Measurements from ENCODE around the gene SPATC1L.
"Not testable (repeated sequence)": the region's sequence is repeated elsewhere in the genome, so short reads cannot be mapped to it uniquely, and the experiment has no call there.

Gene SPATC1L

DNA sequence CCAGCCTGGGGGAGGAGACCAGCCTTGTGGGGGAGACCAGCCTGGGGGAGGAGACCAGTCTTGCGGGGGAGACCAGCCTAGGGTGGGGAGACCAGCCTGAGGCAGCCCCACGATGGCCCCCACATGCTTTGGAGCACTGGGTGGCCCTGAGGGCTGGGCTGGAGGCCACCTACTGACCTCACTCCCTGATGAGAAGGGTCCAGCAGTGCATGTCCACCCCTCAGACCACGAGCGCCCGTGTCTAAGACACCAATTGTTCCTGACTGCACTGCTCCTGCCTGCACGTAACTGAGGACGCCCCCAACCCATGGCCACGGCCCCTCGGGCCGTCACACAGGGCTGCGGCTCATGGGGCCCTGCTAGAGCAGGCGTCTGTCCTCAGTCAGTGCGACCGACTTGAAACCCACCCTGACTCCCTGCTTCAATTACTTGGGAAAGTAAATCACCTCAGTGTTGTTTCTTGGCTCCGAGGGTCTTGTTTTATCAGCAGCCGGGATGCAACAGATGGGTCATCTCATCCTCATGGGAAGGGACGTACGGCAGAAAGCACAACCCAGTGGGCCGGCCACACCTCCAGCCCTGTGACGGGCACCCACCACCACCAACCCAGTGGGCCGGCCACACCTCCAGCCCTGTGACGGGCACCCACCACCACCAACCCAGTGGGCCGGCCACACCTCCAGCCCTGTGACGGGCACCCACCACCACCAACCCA, at the start of gene SPATC1L:
Gene SPATC1L, minus strand, starts transcription at position 550 of the 715 bp plus-strand sequence. CDS start 1,643 bp downstream, outside the sequence.
- DNase-seq (ENCODE audit: low read depth): peak; percentile 37

- no peak for DNase-seq (ENCODE audit: low read depth)
Observed at GRCh38 chr21:46229923-46230260, 45.6 kb upstream of the SPATC1L start.

GRCh38 chr21:46229133-46229922, 45.1 kb upstream of the SPATC1L start:
- DNase-seq (ENCODE audit: low read depth): no peak

DNA sequence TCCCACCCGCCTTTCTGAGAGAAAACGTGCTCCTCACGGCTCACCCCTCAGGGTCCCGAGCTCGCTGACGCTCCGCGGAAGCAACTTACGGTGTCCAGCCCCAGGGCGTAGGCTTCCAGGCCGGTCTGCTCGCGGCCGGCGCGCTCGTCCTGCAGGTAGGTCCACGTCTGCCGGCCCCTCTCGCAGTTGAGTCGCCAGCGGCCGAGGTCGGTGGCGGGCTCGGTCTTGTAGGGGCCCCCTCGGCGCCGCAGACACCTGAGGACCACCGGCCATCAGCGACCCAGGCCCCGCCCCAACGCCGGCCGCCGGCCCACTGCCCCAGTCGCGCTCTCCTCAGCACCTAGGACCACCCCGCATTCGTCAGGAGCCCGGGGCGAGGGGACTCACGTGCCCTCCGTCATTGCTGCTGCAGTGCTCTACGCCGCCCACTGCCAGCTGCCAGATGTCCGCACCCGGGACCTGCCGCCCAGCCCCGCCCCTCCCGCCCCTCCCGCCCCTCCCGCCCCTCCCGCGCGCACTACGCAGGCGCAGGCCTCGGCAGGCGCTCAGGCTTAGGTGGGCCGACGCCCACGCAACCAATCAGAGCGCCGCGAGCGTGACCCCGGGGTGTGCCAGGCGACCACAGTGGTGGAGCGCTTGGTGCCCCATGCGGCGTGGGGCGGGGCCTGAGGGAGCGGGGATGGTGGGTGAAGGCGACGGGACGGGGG, 44.2 kb upstream of the SPATC1L start, which contains the start of gene LSS:
Gene LSS, minus strand, starts transcription at position 430 of the 707 bp plus-strand sequence. Its CDS starts 29 bp downstream, at position 401.
- peak; percentile 87 for DNase-seq (ENCODE audit: low read depth)

DNA sequence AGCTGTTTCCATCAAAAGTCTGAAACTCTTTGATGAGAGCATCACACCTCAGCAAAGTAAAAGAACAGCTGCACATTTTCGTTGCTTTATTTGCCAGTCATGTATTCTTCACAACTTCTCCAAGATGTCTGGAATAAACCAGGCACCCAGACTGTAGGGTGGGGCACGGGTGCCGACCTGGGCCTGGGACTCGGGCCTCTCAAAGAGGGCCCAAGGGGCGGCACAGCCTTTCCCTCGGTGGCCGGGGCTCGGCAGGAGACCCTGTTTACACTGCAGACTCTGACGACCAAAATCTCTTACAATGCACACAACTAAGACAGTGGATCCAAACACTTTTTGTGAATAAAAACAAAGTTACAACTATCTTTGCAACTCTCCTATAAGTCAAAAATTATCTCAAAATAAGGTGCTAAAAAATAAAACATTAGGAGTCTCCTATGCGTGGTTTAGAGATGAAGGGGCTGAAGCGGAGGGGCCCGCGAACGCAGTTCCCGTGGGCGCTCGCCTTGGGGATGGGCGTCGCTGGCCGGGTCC, 43.6 kb upstream of the SPATC1L start:
- no peak for DNase-seq (ENCODE audit: low read depth)

- peak; percentile 41 for DNase-seq (ENCODE audit: low read depth)
Observed at GRCh38 chr21:46226920-46227599, 42.8 kb upstream of the SPATC1L start.

DNA sequence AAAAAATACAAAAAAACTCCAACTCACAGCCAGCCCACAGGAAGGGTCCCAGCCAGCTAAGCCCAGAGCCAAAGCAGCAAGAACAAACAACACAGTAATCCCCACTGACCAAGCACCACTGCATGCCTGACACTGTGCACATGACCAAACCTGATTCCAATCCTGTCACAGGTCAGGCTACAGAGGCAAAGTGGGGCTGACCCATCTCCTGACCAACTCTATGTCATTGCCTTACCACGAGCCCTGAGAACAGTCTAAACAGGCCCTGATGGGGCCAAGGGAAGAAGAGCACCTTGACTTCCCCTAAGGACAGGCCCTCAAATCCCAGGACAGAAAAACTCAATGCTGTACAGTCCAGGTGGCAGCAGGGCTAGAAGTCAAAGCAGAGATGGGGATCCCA, 41.9 kb upstream of the SPATC1L start:
- no peak for DNase-seq (ENCODE audit: low read depth)

- DNase-seq (ENCODE audit: low read depth): not testable (repeated sequence)
Observed at GRCh38 chr21:46223661-46224060, 39.4 kb upstream of the SPATC1L start.

DNA sequence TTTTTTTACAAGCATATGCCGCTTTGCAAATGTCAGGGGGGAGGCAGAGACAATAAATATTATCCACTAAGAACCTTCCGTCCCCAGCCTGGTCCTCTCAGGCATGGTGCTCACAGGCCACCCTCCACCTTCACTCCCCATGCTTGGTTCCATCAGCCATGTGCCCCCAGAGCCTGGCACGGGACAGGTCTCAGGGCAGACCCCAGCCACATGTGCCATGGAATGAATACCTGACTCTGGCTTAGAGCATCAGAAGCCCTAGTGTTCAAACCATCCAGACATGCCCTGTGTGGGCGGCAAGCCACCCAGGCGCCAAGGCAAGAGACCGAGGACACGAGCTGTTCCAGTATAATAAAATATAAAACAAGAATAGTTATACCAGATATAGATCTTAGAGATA, 39.0 kb upstream of the SPATC1L start:
- no peak for DNase-seq (ENCODE audit: low read depth)

GRCh38 chr21:46222436-46223116, 38.3 kb upstream of the SPATC1L start:
- no peak for DNase-seq (ENCODE audit: low read depth)

- no peak for DNase-seq (ENCODE audit: low read depth)
Observed at GRCh38 chr21:46221664-46222435, 37.6 kb upstream of the SPATC1L start.

GRCh38 chr21:46220847-46221246, 36.6 kb upstream of the SPATC1L start:
- no peak for DNase-seq (ENCODE audit: low read depth)

DNA sequence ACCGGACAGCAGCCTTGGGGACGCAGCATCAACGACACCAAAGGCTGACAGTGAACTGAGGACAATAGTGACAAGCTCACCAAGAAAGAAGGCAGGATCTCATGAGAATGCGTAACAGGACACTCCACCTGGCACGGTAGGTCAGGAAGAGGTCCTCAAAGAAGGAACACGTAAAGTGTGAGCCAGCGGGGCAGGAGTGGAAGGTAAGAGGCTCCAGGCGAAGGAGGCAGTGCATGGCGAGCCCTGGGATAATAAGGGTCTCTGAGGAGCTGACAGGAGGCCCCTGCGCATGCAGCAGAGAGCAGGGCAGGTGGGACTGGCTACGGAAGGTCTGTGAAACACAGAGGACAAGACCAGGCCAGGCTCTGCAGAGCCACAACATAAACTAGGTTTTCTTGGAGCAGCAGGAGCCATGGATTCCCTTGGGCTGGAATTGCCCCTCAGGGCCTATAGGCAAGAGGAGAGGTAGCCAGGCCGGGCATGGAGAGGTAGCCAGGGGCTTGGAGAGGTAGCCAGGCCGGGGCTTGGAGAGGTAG, 36.1 kb upstream of the SPATC1L start:
- no peak for DNase-seq (ENCODE audit: low read depth)

DNA sequence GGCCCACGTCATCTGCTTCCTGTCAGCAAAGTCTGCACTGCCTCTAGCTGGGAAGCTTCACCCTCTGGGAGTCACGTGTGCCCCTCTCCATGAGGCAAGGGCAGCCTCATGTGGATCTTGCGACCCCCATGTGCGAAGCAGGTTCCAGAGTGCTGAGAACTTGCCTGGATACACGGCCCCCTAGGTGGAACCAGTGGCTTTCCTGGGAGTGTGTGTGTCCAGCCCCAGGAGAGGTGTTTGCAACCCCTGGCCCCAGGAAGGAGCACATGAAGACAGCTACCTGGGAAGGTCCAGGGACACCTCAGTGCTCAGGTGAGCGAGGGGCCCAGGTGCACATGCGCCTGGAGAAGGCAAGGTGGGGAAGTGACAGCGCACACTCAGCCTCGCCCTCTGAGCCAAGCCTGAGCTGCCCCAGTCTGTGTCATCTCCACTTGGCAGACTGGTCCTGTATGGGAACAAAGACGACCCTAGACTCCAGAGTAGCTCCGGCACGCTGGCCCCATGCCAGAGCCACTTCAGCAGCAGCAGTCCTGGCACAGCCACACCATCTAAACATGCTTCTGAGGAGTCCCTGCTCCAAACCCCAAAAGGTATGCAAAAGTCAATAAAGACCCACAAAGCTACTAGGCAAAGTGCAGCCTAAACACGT, 35.5 kb upstream of the SPATC1L start:
- no peak for DNase-seq (ENCODE audit: low read depth)

GRCh38 chr21:46218906-46219590, 34.8 kb upstream of the SPATC1L start:
- no peak for DNase-seq (ENCODE audit: low read depth)

GRCh38 chr21:46217511-46218196, 33.4 kb upstream of the SPATC1L start:
- no peak for DNase-seq (ENCODE audit: low read depth)

- no peak for DNase-seq (ENCODE audit: low read depth)
Observed at GRCh38 chr21:46216132-46216747, 32.0 kb upstream of the SPATC1L start.
